DOHH2 (cell line): ENCODE data around the gene SERP2.

ENCODE experiments used
- H3F3A ChIP-seq: fragments of 200-600 bp; sonication (generic), shearing (Covaris generic); 2 replicates; pipeline ENCODE4 v1.6.0; 2016; ENCODE audit warnings: antibody characterized with exemption, mild to moderate bottlenecking; ENCODE audit not compliant: control insufficient read depth, insufficient read depth
- H3K27ac ChIP-seq: fragments of 200-600 bp; sonication (generic); 2 replicates; pipeline ENCODE4 v1.5.1; 2014; ENCODE audit warnings: low read depth, mild to moderate bottlenecking, low read length, moderate library complexity
- H3K27me3 ChIP-seq: fragments of 200-600 bp; sonication (generic); 2 replicates; pipeline ENCODE4 v1.6.1; 2014; ENCODE audit warnings: mild to moderate bottlenecking, low read length, mixed read lengths; ENCODE audit not compliant: control insufficient read depth
- H3K36me3 ChIP-seq: fragments of 200-600 bp; sonication (generic); 2 replicates; pipeline ENCODE4 v1.6.1; 2014; ENCODE audit warnings: mild to moderate bottlenecking, low read length, moderate library complexity, mixed read lengths; ENCODE audit not compliant: control insufficient read depth
- H3K4me1 ChIP-seq: fragments of 200-600 bp; sonication (generic); 2 replicates; pipeline ENCODE4 v1.6.1; 2014; ENCODE audit warnings: mild to moderate bottlenecking, low read length, mixed read lengths; ENCODE audit not compliant: control insufficient read depth
- H3K4me2 ChIP-seq: fragments of 200-600 bp; sonication (generic); 2 replicates; pipeline ENCODE4 v1.6.0; 2014; ENCODE audit warnings: mild to moderate bottlenecking, low read length, moderate library complexity
- H3K4me3 ChIP-seq: fragments of 200-600 bp; sonication (generic); 2 replicates; pipeline ENCODE4 v1.5.1; 2014; ENCODE audit warnings: mild to moderate bottlenecking, low read length, mixed read lengths
- H3K79me2 ChIP-seq: fragments of 200-600 bp; sonication (generic); 2 replicates; pipeline ENCODE4 v1.6.1; 2014; ENCODE audit warnings: mild to moderate bottlenecking, low read length, mixed read lengths; ENCODE audit not compliant: control insufficient read depth
- H3K9me2 ChIP-seq: fragments of 200-600 bp; sonication (generic); replicated peaks from 2 replicates; pipeline ENCODE4 v1.6.1; 2014; ENCODE audit warnings: mild to moderate bottlenecking, low read length, mixed read lengths; ENCODE audit not compliant: control insufficient read depth
- H3K9me3 ChIP-seq: fragments of 200-600 bp; sonication (generic); 2 replicates; pipeline ENCODE4 v1.6.1; 2014; ENCODE audit warnings: antibody characterized with exemption, low read length, mixed read lengths; ENCODE audit not compliant: control insufficient read depth, insufficient read depth
- H4K20me1 ChIP-seq: fragments of 200-600 bp; sonication (generic); 2 replicates; pipeline ENCODE4 v1.6.0; 2014; ENCODE audit warnings: low read depth, mild to moderate bottlenecking, antibody characterized with exemption, low read length, moderate library complexity; ENCODE audit not compliant: control insufficient read depth, insufficient read depth
- CTCF ChIP-seq: fragments of 200-600 bp; sonication (generic); IDR thresholded peaks from one replicate; pipeline ENCODE4 v1.5.1; 2014; ENCODE audit warnings: antibody characterized with exemption, mild to moderate bottlenecking, low read depth, low read length; ENCODE audit not compliant: poor library complexity, severe bottlenecking
- EZH2phosphoT487 ChIP-seq: fragments of 200-600 bp; sonication (generic); IDR thresholded peaks from 2 replicates; pipeline ENCODE4 v1.6.1; 2017; ENCODE audit warnings: borderline replicate concordance, mild to moderate bottlenecking, antibody characterized with exemption, low read length, moderate library complexity, mixed read lengths

SERP2 gene

DNA sequence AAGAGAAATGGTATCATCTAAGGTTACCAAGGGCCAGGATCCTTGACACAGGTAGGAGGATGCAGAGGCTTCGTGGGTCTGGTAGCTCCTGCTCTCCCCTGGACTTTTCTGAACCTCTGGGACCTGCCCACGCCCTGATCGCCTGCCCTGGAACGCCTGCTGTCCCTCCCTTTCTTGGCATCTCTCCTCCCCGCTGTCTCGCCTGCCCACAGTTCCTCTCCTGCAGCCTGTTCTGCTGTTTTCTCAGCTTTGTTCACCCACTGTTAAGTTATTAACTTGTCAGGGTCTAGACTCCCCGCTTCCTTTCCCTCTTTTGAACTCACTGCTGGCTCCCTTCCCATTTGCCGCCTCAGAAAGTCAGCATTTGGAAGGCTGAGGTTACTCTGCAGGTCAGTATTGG lies 19.8 kb downstream of the SERP2 start:
- no peaks in the 10 kb centered on the region for H3K9me3 ChIP-seq

DNA sequence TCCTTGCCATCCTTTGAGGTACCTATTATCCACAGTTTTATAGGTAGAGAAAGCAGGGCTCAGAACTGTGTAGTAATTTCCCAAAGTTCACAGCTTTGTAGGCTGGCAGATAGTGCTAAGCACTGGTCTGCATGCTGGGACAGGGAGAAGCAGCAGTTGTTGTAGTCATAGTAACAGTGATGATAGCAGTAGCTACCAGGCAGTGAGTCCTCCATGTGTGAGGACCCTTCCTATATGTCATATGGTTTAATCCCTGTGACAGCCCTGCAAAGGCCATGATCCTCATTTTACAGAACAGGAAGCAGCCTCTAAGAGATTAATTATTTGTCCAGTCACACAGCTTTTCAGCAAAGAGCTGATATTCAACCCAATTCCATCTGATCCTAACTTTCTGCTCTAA lies 21.0 kb downstream of the SERP2 start:
- Histone ChIP-seq H3K27me3 (no peaks in the 10 kb centered on the region), H3K4me2 (no peak overlapping the region), H3K4me1 (no peaks in the 10 kb centered on the region), H3K79me2 (no peaks in the 10 kb centered on the region), H3K9me2 (no peaks in the 10 kb centered on the region), H3K4me3 (no peak overlapping the region), H3F3A (no peaks in the 10 kb centered on the region), H3K9me3 (no peaks in the 10 kb centered on the region), H4K20me1 (no peaks in the 10 kb centered on the region), H3K27ac (no peak overlapping the region), H3K36me3 (no peaks in the 10 kb centered on the region)
- TF ChIP-seq CTCF (no peak), EZH2phosphoT487 (no peak)

More for the DNA sequence above, 19.8 kb downstream of the SERP2 start:
- Histone ChIP-seq H3K27me3 (no peaks in the 10 kb centered on the region), H3K79me2 (no peaks in the 10 kb centered on the region), H3K4me3 (no peak overlapping the region), H3F3A (no peaks in the 10 kb centered on the region), H3K27ac (no peak overlapping the region), H3K4me1 (no peaks in the 10 kb centered on the region), H3K9me2 (no peaks in the 10 kb centered on the region), H4K20me1 (no peaks in the 10 kb centered on the region), H3K36me3 (no peaks in the 10 kb centered on the region), H3K4me2 (no peak overlapping the region)
- no peak for TF ChIP-seq EZH2phosphoT487
- TF ChIP-seq CTCF = no peak

DNA sequence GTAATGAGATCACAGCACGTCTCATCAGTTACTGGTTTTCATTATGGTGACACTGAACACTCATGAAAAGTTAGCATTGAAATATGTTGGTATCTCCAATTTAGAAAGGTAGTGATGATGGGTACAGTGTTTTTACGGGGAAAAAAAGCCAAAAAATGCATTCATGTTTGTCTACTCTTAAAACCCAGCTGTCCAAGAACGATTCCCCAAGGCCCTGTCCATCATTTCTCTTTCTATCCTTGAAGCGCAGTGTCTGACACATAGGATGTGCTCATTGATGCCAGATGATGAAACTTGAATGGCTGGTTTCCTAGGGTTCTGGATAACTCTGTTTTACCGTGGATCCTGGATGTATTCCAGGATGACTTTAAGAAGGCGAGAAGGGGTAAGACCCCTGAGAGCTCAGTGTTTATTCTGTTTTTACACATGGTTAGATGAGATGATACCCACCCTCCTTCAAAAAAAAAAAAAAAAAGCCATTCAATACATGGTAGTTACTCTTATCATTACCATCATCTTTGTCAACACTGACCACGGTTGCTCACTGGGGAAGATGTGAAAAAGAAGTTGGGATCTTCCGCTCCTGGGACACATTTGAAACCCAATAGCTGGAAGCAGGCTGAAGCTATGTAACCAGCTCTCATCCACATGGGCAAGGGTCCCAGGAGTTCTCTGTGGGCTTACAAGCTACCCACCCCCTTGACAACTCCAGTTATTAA lies 22.5 kb downstream of the SERP2 start:
- Histone ChIP-seq H3K9me3 (no peaks in the 10 kb centered on the region), H3K27ac (no peak overlapping the region), H3K27me3 (no peaks in the 10 kb centered on the region), H3K36me3 (no peaks in the 10 kb centered on the region), H3K79me2 (no peaks in the 10 kb centered on the region), H3K9me2 (no peaks in the 10 kb centered on the region), H3K4me1 (peaks cover 5% of the 10 kb centered on the region), H3K4me3 (no peak overlapping the region), H4K20me1 (no peaks in the 10 kb centered on the region), H3K4me2 (no peak overlapping the region), H3F3A (no peaks in the 10 kb centered on the region)
- TF ChIP-seq EZH2phosphoT487 (no peak), CTCF (no peak)
